GM18507 (cell line): Measurements from ENCODE around the gene NHLH1.

Experiments
- DNase-seq: peaks from one replicate; pipeline ENCODE4 v3.0.0; 2011; ENCODE audit warnings: low read depth; ENCODE audit not compliant: insufficient read length; ENCODE audit errors: extremely low spot score
- FAIRE-seq: peaks from 2 replicates; lab custom pipeline; 2011; peaks lifted over from hg19 to GRCh38; lab: Jason Lieb, UNC

NHLH1 gene

GRCh38 chr1:160357286-160358002, 9.4 kb upstream of the NHLH1 start:
- no peak for FAIRE-seq

GRCh38 chr1:160358073-160358472, 8.8 kb upstream of the NHLH1 start:
- DNase-seq (no peak), FAIRE-seq (no peak)

More at GRCh38 chr1:160357286-160358002, 9.4 kb upstream of the NHLH1 start:
- DNase-seq: no peak

GRCh38 chr1:160359559-160360226, 7.2 kb upstream of the NHLH1 start:
- no peak for FAIRE-seq
- no peak for DNase-seq

- no peak for DNase-seq
- no peak for FAIRE-seq
These were observed 6.6 kb upstream of the NHLH1 start for GRCh38 chr1:160360227-160360695.

- FAIRE-seq (no peak), DNase-seq (no peak)
These were observed 5.7 kb upstream of the NHLH1 start for GRCh38 chr1:160361199-160361598.

GRCh38 chr1:160361814-160362167, 5.1 kb upstream of the NHLH1 start:
- FAIRE-seq (no peak), DNase-seq (no peak)

GRCh38 chr1:160362168-160362957, 4.5 kb upstream of the NHLH1 start:
- FAIRE-seq: no peak

GRCh38 chr1:160363010-160363409, 3.9 kb upstream of the NHLH1 start:
- DNase-seq (no peak), FAIRE-seq (no peak)

More at GRCh38 chr1:160362168-160362957, 4.5 kb upstream of the NHLH1 start:
- DNase-seq: no peak

GRCh38 chr1:160363951-160364735, 2.7 kb upstream of the NHLH1 start:
- no peak for DNase-seq
- FAIRE-seq: no peak

- FAIRE-seq (no peak), DNase-seq (no peak)
These were observed 1.5 kb upstream of the NHLH1 start for GRCh38 chr1:160365325-160365724.

GRCh38 chr1:160367516-160367900, 637 bp downstream of the NHLH1 start:
- no peak for DNase-seq
- no peak for FAIRE-seq

GRCh38 chr1:160367934-160368923, 1.4 kb downstream of the NHLH1 start:
- DNase-seq (no peak), FAIRE-seq (no peak)

GRCh38 chr1:160369087-160369486, 2.2 kb downstream of the NHLH1 start:
- DNase-seq (no peak), FAIRE-seq (no peak)

- FAIRE-seq (no peak), DNase-seq (no peak)
These were observed 3.9 kb downstream of the NHLH1 start for GRCh38 chr1:160370561-160371345.

GRCh38 chr1:160371346-160371631, 4.4 kb downstream of the NHLH1 start:
- DNase-seq (no peak), FAIRE-seq (no peak)

GRCh38 chr1:160371756-160372155, 4.9 kb downstream of the NHLH1 start:
- DNase-seq (no peak), FAIRE-seq (no peak)

- no peak for FAIRE-seq
- no peak for DNase-seq
These were observed 6.8 kb downstream of the NHLH1 start for GRCh38 chr1:160373696-160374095.
